NCI-H1048 (cell line): Measurements from ENCODE around the gene NUFIP2.
A peak's percentile ranks its signal among the peaks of the same experiment; 100 is the strongest.
"Not testable (repeated sequence)": the region's sequence is repeated elsewhere in the genome, so short reads cannot be mapped to it uniquely, and the experiment has no call there.

Experiments
- DNase-seq: peaks from one replicate; lab custom pipeline; 2025; lab: John Stamatoyannopoulos, UW

NUFIP2 gene, protein sequence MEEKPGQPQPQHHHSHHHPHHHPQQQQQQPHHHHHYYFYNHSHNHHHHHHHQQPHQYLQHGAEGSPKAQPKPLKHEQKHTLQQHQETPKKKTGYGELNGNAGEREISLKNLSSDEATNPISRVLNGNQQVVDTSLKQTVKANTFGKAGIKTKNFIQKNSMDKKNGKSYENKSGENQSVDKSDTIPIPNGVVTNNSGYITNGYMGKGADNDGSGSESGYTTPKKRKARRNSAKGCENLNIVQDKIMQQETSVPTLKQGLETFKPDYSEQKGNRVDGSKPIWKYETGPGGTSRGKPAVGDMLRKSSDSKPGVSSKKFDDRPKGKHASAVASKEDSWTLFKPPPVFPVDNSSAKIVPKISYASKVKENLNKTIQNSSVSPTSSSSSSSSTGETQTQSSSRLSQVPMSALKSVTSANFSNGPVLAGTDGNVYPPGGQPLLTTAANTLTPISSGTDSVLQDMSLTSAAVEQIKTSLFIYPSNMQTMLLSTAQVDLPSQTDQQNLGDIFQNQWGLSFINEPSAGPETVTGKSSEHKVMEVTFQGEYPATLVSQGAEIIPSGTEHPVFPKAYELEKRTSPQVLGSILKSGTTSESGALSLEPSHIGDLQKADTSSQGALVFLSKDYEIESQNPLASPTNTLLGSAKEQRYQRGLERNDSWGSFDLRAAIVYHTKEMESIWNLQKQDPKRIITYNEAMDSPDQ

DNA sequence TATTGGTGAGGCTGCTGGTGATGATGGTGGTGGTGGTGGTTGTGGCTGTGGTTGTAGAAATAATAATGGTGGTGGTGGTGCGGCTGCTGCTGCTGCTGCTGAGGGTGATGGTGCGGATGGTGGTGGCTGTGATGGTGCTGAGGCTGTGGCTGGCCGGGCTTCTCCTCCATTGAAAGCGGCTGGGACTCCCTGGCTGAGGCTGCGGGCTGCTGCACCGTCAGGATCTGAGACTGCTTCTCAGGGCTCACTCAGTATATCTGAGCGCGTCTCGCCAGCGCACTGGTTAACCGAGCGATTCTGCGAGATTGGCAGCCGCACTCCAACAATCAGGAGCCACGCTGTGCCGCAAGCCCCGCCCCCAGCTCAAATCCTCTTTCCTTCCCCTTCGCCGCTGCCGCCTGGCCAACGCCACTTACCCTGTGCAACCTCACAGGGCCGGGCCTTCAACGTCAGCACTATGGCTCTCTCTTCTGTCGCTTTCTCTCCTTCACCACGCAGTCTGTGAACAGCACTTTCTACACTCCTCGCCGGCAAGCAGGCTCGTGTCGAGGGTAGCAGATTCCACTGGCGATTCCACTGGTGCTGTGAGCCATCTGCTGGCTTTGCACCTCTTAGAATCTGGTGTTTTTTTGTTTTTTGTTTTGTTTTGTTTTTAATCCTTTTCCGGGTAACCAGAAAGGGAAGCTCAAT, at the start of gene NUFIP2:
TSS of gene NUFIP2 (minus strand) at position 259 of the 690 bp plus-strand sequence. CDS start at position 170, 89 bp downstream.
- peak; percentile 90 for DNase-seq

DNA sequence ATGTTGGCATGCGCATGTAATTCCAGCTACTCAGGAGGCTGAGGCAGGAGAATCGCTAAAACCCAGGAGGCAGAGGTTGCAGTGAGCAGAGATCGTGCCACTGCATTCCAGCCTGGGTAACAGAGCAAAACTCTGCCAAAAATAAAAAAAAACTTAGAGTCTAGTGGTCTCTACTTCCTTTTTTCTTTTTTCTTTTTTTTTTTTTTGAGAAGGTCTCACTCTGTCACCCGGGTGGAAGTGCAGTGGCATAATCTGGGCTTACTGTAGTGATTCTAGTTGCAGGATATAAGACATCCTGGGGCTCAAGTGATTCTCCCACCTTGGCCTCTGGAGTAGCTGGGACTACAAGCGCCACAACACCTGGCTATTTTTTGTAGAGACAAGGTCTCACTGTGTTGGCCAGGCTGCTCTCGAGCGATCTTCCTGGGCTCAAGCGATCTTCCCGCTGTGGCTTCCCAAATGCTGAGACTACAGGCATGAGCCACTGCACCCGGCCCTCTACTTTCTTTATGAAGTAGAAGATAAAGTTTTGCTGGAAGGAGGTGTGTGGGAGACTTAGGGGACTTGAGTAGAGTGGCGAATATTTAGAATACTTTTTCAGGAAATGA, 48.3 kb upstream of the NUFIP2 start:
- no peak for DNase-seq

DNA sequence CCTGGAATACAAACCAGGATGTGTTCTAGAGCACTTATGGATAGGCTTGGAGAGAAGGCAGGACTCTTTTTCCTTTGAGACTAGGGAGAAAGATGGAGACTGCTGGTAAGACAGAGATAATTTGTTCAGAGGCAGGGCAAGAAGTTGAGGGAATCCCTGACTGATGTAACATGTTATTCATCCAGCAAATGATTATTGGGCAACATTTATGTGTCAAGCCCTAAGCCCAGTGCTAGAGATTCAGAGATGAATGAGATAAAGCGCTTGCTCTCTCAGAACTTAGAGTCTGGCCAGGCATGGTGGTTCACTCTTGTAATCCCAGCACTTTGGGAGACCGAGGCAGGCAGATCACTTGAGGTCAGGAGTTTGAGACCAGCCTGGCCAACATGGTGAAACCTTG, 47.8 kb upstream of the NUFIP2 start:
- DNase-seq = no peak

DNA sequence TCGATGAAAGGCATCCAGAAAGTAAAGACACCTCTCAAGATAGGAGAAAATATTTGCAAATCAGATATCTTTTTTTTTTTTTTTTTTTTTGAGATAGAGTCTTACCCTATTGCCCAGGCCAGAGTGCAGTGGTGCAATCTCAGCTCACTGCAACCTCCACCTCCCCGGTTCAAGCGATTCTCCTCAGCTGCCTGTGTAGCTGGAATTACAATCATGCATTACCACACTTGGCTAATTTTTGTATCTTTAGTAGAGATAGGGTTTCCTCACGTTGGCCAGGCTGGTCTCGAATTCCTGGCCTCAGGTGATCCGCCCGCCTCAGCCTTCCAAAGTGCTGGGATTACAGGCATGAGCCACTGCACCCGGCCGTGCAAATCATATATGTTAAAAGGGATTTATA, 45.1 kb upstream of the NUFIP2 start:
- DNase-seq = not testable (repeated sequence)

DNA sequence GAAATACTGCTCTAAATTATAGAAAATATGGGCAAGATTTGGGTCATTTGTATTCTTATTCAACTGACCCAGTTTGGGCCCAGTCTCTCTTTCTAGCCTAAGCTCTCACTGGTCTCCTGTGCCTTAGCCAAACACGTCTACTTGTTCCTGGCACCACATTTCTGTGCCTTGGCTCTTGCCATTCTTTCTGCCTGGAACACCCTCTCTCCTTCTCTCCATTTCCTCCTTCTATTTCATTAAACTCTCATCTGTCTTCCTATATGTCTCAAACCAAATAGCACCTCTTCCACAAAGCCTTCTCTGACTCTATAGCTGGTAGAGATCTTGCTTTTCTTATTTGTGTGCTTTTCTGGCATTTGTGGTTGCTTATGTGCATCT, 37.7 kb upstream of the NUFIP2 start:
- DNase-seq = no peak

DNA sequence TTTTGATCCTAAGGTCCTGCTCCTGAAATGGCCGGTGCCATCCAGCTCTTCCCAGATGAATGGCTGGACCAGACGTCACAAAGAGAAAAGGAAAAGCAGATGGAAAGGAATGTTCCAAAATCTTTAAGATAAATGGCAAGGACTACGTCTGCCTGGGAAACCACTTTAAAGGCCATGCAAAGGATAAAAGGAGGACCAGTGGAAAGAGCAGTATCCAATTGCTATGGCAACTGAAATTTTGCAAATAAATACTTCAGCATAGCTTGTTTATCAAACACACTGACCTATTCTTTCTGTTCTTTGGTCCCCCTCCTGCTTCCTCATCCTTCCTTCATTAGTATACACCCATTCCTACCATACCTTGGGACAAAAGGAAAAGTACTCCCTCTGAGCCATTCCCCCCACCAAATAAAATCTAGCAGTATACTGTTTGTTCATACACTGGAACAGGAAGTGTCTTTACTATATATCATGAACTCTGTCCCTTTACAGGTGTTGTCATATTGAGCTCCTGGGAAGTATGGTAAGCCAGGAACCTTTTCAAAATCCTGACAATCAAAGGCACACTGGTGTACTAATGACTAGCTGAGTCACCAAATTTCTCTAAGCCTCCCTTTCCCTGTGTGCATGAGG, 37.2 kb upstream of the NUFIP2 start:
- no peak for DNase-seq

GRCh38 chr17:29327412-29327811, 33.5 kb upstream of the NUFIP2 start:
- no peak for DNase-seq

GRCh38 chr17:29326023-29326813, 32.3 kb upstream of the NUFIP2 start:
- DNase-seq = no peak

DNA sequence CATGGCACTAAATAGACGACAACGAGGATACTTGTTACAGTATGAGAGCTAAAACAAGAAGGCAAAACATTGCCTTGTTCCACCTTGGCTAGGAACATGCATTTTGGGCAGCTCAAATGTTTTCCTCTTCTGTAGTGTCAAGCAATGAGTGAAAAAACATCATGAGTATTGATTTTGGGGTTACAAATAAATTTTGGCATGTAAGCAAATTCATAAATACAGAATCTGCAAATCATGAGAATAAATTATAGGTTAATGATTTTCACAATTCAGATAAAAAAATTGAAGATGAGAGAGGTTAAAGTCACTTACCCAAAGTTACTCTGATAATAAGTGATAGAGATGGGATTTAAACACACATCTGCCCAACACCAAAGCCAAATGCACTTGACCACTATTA, 28.4 kb upstream of the NUFIP2 start:
- DNase-seq = no peak

DNA sequence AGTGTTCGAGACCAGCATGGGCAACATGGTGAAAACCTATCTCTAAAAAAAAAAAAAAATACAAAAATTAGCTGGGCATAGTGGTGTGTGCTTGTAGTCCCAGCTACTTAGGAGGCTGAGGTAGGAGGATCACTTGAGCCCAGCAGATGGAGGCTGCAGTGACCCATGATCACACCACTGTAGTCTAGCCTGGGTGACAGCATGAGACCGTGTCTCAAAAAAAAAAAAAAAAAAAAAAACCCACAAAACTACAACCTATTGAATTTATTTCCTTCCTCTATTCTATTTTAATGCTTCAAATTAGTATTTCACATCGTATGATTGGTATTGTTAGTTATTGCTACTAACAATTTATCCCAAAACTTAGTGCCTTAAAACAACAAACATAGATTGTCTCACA, 9.4 kb upstream of the NUFIP2 start:
- DNase-seq = no peak

DNA sequence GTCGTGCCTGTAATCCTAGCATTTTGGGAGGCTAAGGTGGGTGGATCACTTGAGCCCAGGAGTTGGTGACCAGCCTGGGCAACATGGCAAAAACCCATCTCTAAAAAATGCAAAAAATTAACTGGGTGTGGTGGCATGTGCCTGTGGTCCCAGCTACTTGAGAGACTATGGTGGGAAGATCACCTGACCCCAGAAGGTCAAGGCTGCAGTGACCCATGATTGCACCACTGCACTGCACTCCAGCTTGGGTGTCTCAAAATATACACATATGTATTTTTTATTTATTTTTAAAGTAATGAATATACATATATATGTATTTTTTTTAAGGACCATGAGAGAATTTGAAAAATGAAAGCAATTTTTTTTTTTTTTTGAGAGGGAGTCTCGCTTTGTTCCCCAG, 5.1 kb upstream of the NUFIP2 start:
- no peak for DNase-seq

GRCh38 chr17:29295420-29295819, 1.5 kb upstream of the NUFIP2 start:
- DNase-seq = no peak

- no peak for DNase-seq
These were observed 592 bp upstream of the NUFIP2 start for GRCh38 chr17:29294580-29294900.

- no peak for DNase-seq
These were observed 707 bp downstream of the NUFIP2 start for GRCh38 chr17:29292992-29293889.

GRCh38 chr17:29292071-29292991, 1.6 kb downstream of the NUFIP2 start:
- no peak for DNase-seq

DNA sequence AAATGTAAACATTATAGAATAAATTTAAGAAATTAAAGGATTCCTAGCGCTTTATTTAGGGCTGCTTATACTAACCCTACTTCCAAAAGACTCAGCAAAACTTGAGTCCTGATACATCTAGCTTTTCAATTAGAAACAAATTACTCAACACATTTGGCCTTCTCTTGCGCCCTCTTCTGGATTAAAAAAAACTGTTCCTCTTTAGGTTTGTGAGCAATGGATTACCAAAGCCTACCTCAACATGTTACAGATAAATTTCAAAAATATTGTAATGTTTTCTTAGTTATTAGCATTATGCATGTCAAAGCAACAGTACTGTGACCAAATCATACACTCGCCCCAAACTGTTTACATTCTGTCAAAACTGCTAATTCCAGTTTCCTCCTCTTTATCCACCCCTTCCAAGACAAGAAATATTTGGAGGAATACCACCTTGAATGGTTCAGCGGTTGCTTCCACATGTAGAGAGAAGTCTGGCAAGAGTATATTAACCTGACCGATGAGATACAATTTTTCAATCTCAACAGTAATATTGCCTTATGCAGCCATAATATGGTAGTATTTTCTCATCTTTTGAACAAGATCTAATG, 2.7 kb downstream of the NUFIP2 start:
- no peak for DNase-seq

DNA sequence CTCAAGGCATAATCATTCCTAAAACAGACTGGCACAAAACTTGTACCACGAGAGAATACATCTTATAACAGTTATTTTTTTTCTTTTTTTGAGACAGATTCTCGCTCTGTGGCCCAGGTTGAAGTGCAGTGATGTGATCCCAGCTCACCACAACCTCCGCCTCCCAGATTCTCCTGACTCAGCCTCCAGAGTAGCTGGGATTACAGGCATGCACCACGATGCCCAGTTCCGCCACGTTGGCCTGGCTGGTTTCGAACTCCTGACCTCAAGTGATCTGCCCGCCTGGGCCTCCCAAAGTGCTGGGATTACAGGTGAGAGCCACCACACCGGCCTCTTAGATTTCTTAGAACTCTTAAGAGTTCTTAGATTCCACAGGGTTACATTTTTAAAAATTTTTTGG, 4.1 kb downstream of the NUFIP2 start:
- DNase-seq = no peak

DNA sequence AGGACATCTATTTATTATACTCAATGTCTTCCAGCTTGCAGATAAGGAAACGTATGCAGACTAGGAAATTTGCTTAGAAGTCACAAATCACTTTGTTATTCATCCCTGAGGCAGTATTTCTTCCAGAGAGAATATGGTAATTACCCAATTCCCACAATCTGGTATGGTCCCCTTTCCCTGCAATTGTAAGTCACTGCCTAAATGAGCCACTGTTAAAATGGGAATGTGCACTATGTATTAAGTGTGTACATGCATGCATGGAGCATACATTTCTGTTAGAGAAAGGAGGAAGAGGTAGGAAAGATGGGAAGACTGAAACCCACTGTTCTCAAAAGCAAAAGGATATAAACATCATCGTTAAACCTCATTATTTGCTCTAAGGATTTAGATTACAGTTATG, 10.0 kb downstream of the NUFIP2 start:
- no peak for DNase-seq

GRCh38 chr17:29283496-29283895, 10.5 kb downstream of the NUFIP2 start:
- no peak for DNase-seq
